HCT116 (cell line): Measurements from ENCODE around the gene USP21. TPM values are rescaled to one million over a fixed set of nuclear protein-coding genes. Genes with fewer than 3 reads are reported as not detected.

ENCODE experiments used
- ATAC-seq: fragments of 200-7000 bp; cut with Tn5 transposase; 2 replicates; pipeline ENCODE4 v1.9.1; 2020; ENCODE audit warnings: mild to moderate bottlenecking, moderate library complexity
- BruUV-seq: library from RNA; stranded (reverse); fragments of 400-500 nt; replicated peaks from 2 replicates; lab custom pipeline; 2021; lab: Mats Ljungman, UMichigan
- CTCF ChIA-PET: fragments of 300-600 bp; sonication (Branson Sonifier 250); formaldehyde crosslinking; loops from one replicate; lab custom pipeline; 2021; ENCODE audit warnings: antibody characterized with exemption; lab: Charles Lee
- POLR2A ChIA-PET: fragments of 300-600, 350-600 bp; sonication (Branson Sonifier 250); formaldehyde crosslinking; loops from one replicate; lab custom pipeline; 2021; ENCODE audit warnings: antibody characterized with exemption; lab: Charles Lee
- RAD21 ChIA-PET, 2 experiments: fragments of 300-600 bp; sonication (Branson Sonifier 250); formaldehyde crosslinking; loops; one replicate each; lab custom pipeline; 2023; ENCODE audit warnings: low total read pairs in 2 of 2; ENCODE audit not compliant: uncharacterized antibody in 2 of 2, unreplicated experiment in 2 of 2, low non-redundant PET in 1 of 2; lab: Charles Lee
- DNase-seq: peaks from one replicate; pipeline ENCODE4 v3.0.0-alpha.2; 2010; ENCODE audit warnings: low read depth, low spot score
- H2AFZ ChIP-seq: fragments of 200-600 bp; shearing (Covaris generic), sonication (generic); 2 replicates; pipeline ENCODE4 v1.6.1; 2017; ENCODE audit warnings: low read depth, mixed run types, mixed read lengths, antibody characterized with exemption, low read length; ENCODE audit not compliant: poor library complexity, severe bottlenecking
- H3K27ac ChIP-seq: 2 replicates; pipeline ENCODE4 v1.5.1; 2012; ENCODE audit warnings: low read depth, low read length
- H3K27me3 ChIP-seq: fragments of 200-600 bp; sonication (generic); 2 replicates; pipeline ENCODE4 v1.6.1; 2016; ENCODE audit warnings: mixed run types, low read length, mixed read lengths; ENCODE audit not compliant: insufficient read depth
- H3K36me3 ChIP-seq, 2 experiments: fragments of 200-500 bp in 1 of 2; fragments of 200-600 bp in 1 of 2; sonication (Bioruptor generic) in 1 of 2; sonication (generic) in 1 of 2; 2 replicates each; pipeline versions ENCODE4 v1.5.1 to v1.6.1; 2014 to 2016; ENCODE audit warnings: low read length in 2 of 2, inconsistent platforms in 1 of 2, mixed read lengths in 1 of 2, mixed run types in 1 of 2; ENCODE audit not compliant: insufficient read depth in 2 of 2, control insufficient read depth in 1 of 2
- H3K4me1 ChIP-seq, 2 experiments: fragments of 200-600 bp in 1 of 2; sonication (generic) in 1 of 2; 2 replicates each; pipeline versions ENCODE4 v1.5.1 to v1.6.1; 2012 to 2017; ENCODE audit warnings: low read length in 2 of 2, inconsistent platforms in 1 of 2, mild to moderate bottlenecking in 1 of 2, mixed read lengths in 1 of 2, mixed run types in 1 of 2, moderate library complexity in 1 of 2; ENCODE audit not compliant: insufficient read depth in 2 of 2, control insufficient read depth in 1 of 2
- H3K4me2 ChIP-seq: fragments of 200-600 bp; sonication (generic); 2 replicates; pipeline ENCODE4 v1.6.1; 2017; ENCODE audit warnings: mixed run types, low read length, mixed read lengths
- H3K4me3 ChIP-seq, 2 experiments: fragments of 200-600 bp in 1 of 2; sonication (generic) in 1 of 2; replicated peaks in 1 of 2; 2 replicates each; pipeline ENCODE4 v1.5.1; 2011 to 2016; ENCODE audit warnings: low read length in 2 of 2, control low read depth in 1 of 2, low read depth in 1 of 2, mild to moderate bottlenecking in 1 of 2, mixed read lengths in 1 of 2, mixed run types in 1 of 2
- H3K79me2 ChIP-seq: fragments of 200-600 bp; sonication (generic); 2 replicates; pipeline ENCODE4 v1.6.1; 2017; ENCODE audit warnings: mild to moderate bottlenecking, mixed run types, low read length, moderate library complexity, mixed read lengths; ENCODE audit not compliant: insufficient read depth
- H3K9ac ChIP-seq: fragments of 200-600 bp; sonication (generic); 2 replicates; pipeline ENCODE4 v1.6.1; 2016; ENCODE audit warnings: low read length, mixed read lengths
- H3K9me2 ChIP-seq: fragments of 200-600 bp; sonication (generic), shearing (Covaris generic); 2 replicates; pipeline ENCODE4 v1.6.1; 2017; ENCODE audit warnings: mixed run types, mild to moderate bottlenecking, moderate library complexity; ENCODE audit not compliant: insufficient read depth
- H3K9me3 ChIP-seq, 2 experiments: fragments of 200-500 bp in 1 of 2; fragments of 200-600 bp in 1 of 2; sonication (Bioruptor generic) in 1 of 2; sonication (generic) in 1 of 2; 2 replicates each; pipeline ENCODE4 v1.6.1; 2014 to 2017; ENCODE audit warnings: low read length in 2 of 2, mixed read lengths in 2 of 2, inconsistent platforms in 1 of 2, low read depth in 1 of 2, mild to moderate bottlenecking in 1 of 2, mixed run types in 1 of 2, moderate library complexity in 1 of 2; ENCODE audit not compliant: control insufficient read depth in 1 of 2, insufficient read depth in 1 of 2
- H4K20me1 ChIP-seq: fragments of 200-600 bp; sonication (generic), shearing (Covaris generic); 2 replicates; pipeline ENCODE4 v1.6.1; 2017; ENCODE audit warnings: mixed run types, mild to moderate bottlenecking, moderate library complexity; ENCODE audit not compliant: insufficient read depth
- CBX3 ChIP-seq: IDR thresholded peaks from 2 replicates; pipeline ENCODE4 v1.6.1; 2012; ENCODE audit warnings: low read depth
- CEBPB ChIP-seq: IDR thresholded peaks from 2 replicates; pipeline ENCODE4 v1.6.1; 2012; ENCODE audit warnings: low read depth
- EGR1 ChIP-seq: IDR thresholded peaks from 2 replicates; pipeline ENCODE4 v1.6.1; 2012; ENCODE audit warnings: low read depth
- JUND ChIP-seq: IDR thresholded peaks from 2 replicates; pipeline ENCODE4 v1.6.1; 2012
- POLR2A ChIP-seq: IDR thresholded peaks from 2 replicates; pipeline ENCODE4 v1.7.0; 2011; ENCODE audit warnings: borderline replicate concordance; ENCODE audit not compliant: insufficient read depth, insufficient read length; ENCODE audit errors: extremely low read depth
- POLR2AphosphoS5 ChIP-seq: IDR thresholded peaks from 2 replicates; pipeline ENCODE4 v1.6.1; 2011; ENCODE audit warnings: mild to moderate bottlenecking, low read depth, low read length, moderate library complexity
- RAD21 ChIP-seq: IDR thresholded peaks from 2 replicates; pipeline ENCODE4 v1.6.1; 2012; ENCODE audit warnings: low read depth, mild to moderate bottlenecking
- SP1 ChIP-seq: IDR thresholded peaks from 2 replicates; pipeline ENCODE4 v1.6.1; 2012; ENCODE audit warnings: low read depth
- SRF ChIP-seq: IDR thresholded peaks from 2 replicates; pipeline ENCODE4 v1.6.1; 2012; ENCODE audit warnings: low read depth
- ZFX ChIP-seq: fragments of 450-650 bp; IDR thresholded peaks from 2 replicates; pipeline ENCODE4 v1.6.1; 2017
- intact Hi-C: fragments of 100-400 bp; cut with micrococcal nuclease; formaldehyde crosslinking; loops from 2 replicates; pipeline ENCODE4 v1.10.0; 2022
- total RNA-seq: library from RNA; stranded (reverse); gene quantifications from one replicate; pipeline ENCODE4 v1.2.1, GENCODE V29; 2021; ENCODE audit not compliant: unreplicated experiment
- TF ChIP-seq, protein P1 (sequence below), 3 experiments: fragments of 200-600 bp in 1 of 3; sonication (generic) in 1 of 3; IDR thresholded peaks in 2 of 3; conservative IDR thresholded peaks in 1 of 3; 2 replicates each; pipeline ENCODE4 v1.5.1; 2012 to 2017; ENCODE audit warnings: low read depth in 2 of 3, low read length in 2 of 3, antibody characterized with exemption in 1 of 3, borderline replicate concordance in 1 of 3, control low read depth in 1 of 3, mild to moderate bottlenecking in 1 of 3, mixed read lengths in 1 of 3, mixed run types in 1 of 3, moderate library complexity in 1 of 3; ENCODE audit not compliant: insufficient read depth in 1 of 3
- TF ChIP-seq, protein P2 (sequence below): IDR thresholded peaks from 2 replicates; pipeline ENCODE4 v1.6.1; 2012

USP21 gene
- total RNA-seq, 1 experiment from 2014 or later, result 22.1 TPM

DNA sequence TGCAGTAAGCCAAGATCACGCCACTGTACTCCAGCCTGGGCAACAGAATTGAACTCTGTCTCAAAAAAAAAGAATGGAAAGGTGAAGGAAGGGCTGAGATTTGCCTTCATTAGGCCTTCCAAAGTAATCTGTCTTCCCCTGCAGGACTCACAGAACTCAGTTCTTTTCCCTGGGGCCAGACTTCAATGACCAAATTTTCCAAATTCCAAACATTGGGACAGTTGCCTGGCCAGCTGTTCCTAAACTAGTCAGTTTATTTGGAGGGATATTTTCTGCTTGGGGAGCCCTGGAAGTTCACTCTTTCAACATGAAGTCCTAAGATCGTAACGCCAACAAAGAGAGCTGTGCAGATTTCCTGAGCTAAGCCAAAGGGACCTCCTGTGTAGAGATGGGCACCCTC is 21.4 kb upstream of the USP21 start:
- POLR2A ChIA-PET, result no interaction called here
- CTCF ChIA-PET, result interaction anchor here (0.9 to 1.4 kb wide), 3 partner anchors 66 to 303 kb away, joined by 3 to 4 read pairs (median 3); no protein-coding TSS in a partner anchor
- no TSS peak for BruUV-seq

More for the DNA sequence above, 21.4 kb upstream of the USP21 start:
- H2AFZ ChIP-seq, result no peak overlapping the region
- no peak overlapping the region for H3K27ac ChIP-seq
- H3K27me3 ChIP-seq, result no peaks in the 10 kb centered on the region
- H4K20me1 ChIP-seq, result no peaks in the 10 kb centered on the region
- H3K4me2 ChIP-seq, result no peak overlapping the region
- H3K79me2 ChIP-seq, result peaks cover 15% of the 10 kb centered on the region
- TF ChIP-seq, protein P1, sequence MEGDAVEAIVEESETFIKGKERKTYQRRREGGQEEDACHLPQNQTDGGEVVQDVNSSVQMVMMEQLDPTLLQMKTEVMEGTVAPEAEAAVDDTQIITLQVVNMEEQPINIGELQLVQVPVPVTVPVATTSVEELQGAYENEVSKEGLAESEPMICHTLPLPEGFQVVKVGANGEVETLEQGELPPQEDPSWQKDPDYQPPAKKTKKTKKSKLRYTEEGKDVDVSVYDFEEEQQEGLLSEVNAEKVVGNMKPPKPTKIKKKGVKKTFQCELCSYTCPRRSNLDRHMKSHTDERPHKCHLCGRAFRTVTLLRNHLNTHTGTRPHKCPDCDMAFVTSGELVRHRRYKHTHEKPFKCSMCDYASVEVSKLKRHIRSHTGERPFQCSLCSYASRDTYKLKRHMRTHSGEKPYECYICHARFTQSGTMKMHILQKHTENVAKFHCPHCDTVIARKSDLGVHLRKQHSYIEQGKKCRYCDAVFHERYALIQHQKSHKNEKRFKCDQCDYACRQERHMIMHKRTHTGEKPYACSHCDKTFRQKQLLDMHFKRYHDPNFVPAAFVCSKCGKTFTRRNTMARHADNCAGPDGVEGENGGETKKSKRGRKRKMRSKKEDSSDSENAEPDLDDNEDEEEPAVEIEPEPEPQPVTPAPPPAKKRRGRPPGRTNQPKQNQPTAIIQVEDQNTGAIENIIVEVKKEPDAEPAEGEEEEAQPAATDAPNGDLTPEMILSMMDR (IDR thresholded peaks at IDR 0.05 in 2 of 3, conservative IDR thresholded peaks at IDR 0.05 in 1 of 3; ENCODE audit: borderline replicate concordance in 1 of 3, insufficient read depth in 1 of 3, low read depth in 2 of 3, low read length in 2 of 3), result no peak
- TF ChIP-seq SRF (no peak), CBX3 (no peak), POLR2A (no peak), ZFX (no peak), CEBPB (no peak), POLR2AphosphoS5 (no peak), EGR1 (no peak), RAD21 (no peak), JUND (no peak), SP1 (no peak)
- TF ChIP-seq, protein P2, sequence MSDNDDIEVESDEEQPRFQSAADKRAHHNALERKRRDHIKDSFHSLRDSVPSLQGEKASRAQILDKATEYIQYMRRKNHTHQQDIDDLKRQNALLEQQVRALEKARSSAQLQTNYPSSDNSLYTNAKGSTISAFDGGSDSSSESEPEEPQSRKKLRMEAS, result no peak
- no peaks in the 10 kb centered on the region for H3K9me2 ChIP-seq
- intact Hi-C loops, result loop anchor here (5.0 kb wide), 1 partner anchor 301 kb away; no protein-coding TSS in a partner anchor
- H3K9me3 ChIP-seq, result no peaks in the 10 kb centered on the region
- RAD21 ChIA-PET, result no interaction called here
- no peak overlapping the region for H3K4me3 ChIP-seq
- H3K4me1 ChIP-seq, result peaks cover 7 to 9% of the 10 kb centered on the region in 2 experiments; a peak in 2 of 4 replicates
- H3K36me3 ChIP-seq, result no peaks in the 10 kb centered on the region
- ATAC-seq (no peak), DNase-seq (no peak)
- no peak overlapping the region for H3K9ac ChIP-seq
